CD4-positive, alpha-beta memory T cell (primary cell): ENCODE results near the gene USP6NL. TPM values are rescaled to one million over a fixed set of nuclear protein-coding genes. Genes with fewer than 3 reads are reported as not detected.

Source experiments
- CTCF ChIA-PET: fragments of 350-600 bp; sonication (Branson Sonifier 250); formaldehyde crosslinking; loops from one replicate; lab custom pipeline; 2021; ENCODE audit warnings: inconsistent platforms; ENCODE audit not compliant: partially characterized antibody; lab: Charles Lee
- POLR2A ChIA-PET: fragments of 350-600 bp; sonication (Branson Sonifier 250); formaldehyde crosslinking; loops from one replicate; lab custom pipeline; 2021; ENCODE audit not compliant: partially characterized antibody; lab: Charles Lee
- DNase-seq, 5 donors: peaks; one replicate each; pipeline versions ENCODE4 v3.0.0 to v3.0.0-alpha.2; 2020 to 2022; ENCODE audit warnings: mixed read lengths in 1 of 5
- H3K27ac ChIP-seq: one replicate; pipeline ENCODE4 v1.7.0; 2013; ENCODE audit warnings: low read depth, low read length
- H3K27me3 ChIP-seq: 2 replicates; pipeline ENCODE4 v1.7.0; 2013; ENCODE audit warnings: mild to moderate bottlenecking, low read length, moderate library complexity; ENCODE audit not compliant: insufficient read depth
- H3K36me3 ChIP-seq: 2 replicates; pipeline ENCODE4 v1.7.0; 2013; ENCODE audit warnings: mild to moderate bottlenecking, low read length, moderate library complexity; ENCODE audit not compliant: insufficient read depth
- H3K4me1 ChIP-seq: 2 replicates; pipeline ENCODE4 v1.7.0; 2013; ENCODE audit warnings: mild to moderate bottlenecking, low read length, moderate library complexity; ENCODE audit not compliant: insufficient read depth
- H3K4me3 ChIP-seq, 2 donors: one replicate each; pipeline ENCODE4 v1.7.0; 2013; ENCODE audit warnings: low read length in 2 of 2, mild to moderate bottlenecking in 1 of 2
- H3K9me3 ChIP-seq, 2 donors: one replicate each; pipeline ENCODE4 v1.7.0; 2013; ENCODE audit warnings: low read length in 2 of 2, control low read depth in 1 of 2; ENCODE audit not compliant: control insufficient read depth in 1 of 2
- H3K27ac Mint-ChIP-seq, 7 donors: one replicate each; pipeline ENCODE4 v1.8.0; 2020 to 2021; ENCODE audit warnings: mixed read lengths in 7 of 7, mild to moderate bottlenecking in 6 of 7, inconsistent platforms in 3 of 7, moderate library complexity in 3 of 7
- H3K27me3 Mint-ChIP-seq, 2 donors: one replicate each; pipeline ENCODE4 v1.8.0; 2020 to 2021; ENCODE audit warnings: mixed read lengths in 2 of 2
- H3K36me3 Mint-ChIP-seq, 2 donors: one replicate each; pipeline ENCODE4 v1.8.0; 2020 to 2021; ENCODE audit warnings: mixed read lengths in 2 of 2, inconsistent platforms in 1 of 2, mild to moderate bottlenecking in 1 of 2
- H3K4me1 Mint-ChIP-seq, 4 donors: one replicate each; pipeline ENCODE4 v1.8.0; 2020 to 2021; ENCODE audit warnings: mixed read lengths in 4 of 4, mild to moderate bottlenecking in 1 of 4
- H3K4me3 Mint-ChIP-seq, 8 donors: one replicate each; pipeline ENCODE4 v1.8.0; 2020 to 2021; ENCODE audit warnings: mixed read lengths in 8 of 8, mild to moderate bottlenecking in 7 of 8, moderate library complexity in 6 of 8, inconsistent platforms in 3 of 8
- H3K9me3 Mint-ChIP-seq, 8 donors: one replicate each; pipeline ENCODE4 v1.8.0; 2020 to 2021; ENCODE audit warnings: mixed read lengths in 8 of 8, mild to moderate bottlenecking in 5 of 8, inconsistent platforms in 3 of 8, moderate library complexity in 1 of 8
- intact Hi-C: fragments of 100-400 bp; cut with micrococcal nuclease; formaldehyde crosslinking; loops from one replicate; pipeline ENCODE4 v1.15.1; 2023
- polyA plus RNA-seq, 2 donors: library from polyadenylated mRNA; unstranded; fragments of 300-500 nt; fragmentation: Illumina TruSeq; gene quantifications; one replicate each; pipeline ENCODE4 v1.2.3, GENCODE V29; 2021
- total RNA-seq, 2 experiments: library from RNA; stranded (reverse); gene quantifications; one replicate each; pipeline ENCODE4 v1.2.3, GENCODE V29; 2021

USP6NL gene
- total and polyA plus RNA-seq, 4 experiments from 2014 or later: 2.2 to 4.8 (median 3.3) TPM

DNA sequence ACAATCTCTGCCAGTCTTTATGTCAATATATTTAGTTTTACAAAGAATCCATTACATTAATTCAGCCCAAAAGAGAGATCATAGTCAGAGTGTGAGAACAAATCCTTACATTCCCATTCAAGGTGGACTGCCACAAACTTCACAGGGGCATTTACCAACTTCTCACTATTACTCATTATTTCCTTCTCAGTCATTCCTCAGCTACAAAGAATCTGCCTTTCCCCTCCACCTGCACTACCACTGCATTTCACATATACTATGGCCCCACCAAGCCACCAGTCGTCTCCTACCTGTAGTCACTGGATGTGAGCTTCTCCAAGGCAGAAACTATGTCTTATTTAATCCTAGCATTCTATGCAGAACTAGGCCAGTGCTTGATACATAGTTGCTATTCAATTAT lies 94.3 kb downstream of the USP6NL start:
- Histone ChIP-seq H3K4me1 (no peaks in the 10 kb centered on the region), H3K27ac (no peak overlapping the region), H3K36me3 (no peaks in the 10 kb centered on the region), H3K27me3 (no peaks in the 10 kb centered on the region), H3K9me3 (no peaks in the 10 kb centered on the region), H3K4me3 (no peak overlapping the region)
- Mint-ChIP-seq H3K4me3 (peak overlapping the region in 1 of 8 donors; percentile 50), H3K4me1 (peaks cover 2 to 4% (median 3%) of the 10 kb centered on the region in 4 donors), H3K27me3 (peaks cover 0 to 2% of the 10 kb centered on the region in 2 donors), H3K27ac (no peak overlapping the region), H3K9me3 (no peaks in the 10 kb centered on the region), H3K36me3 (no peaks in the 10 kb centered on the region)
- intact Hi-C loops: no loop called here
- POLR2A ChIA-PET: no interaction called here
- DNase-seq: no peak
- CTCF ChIA-PET: interaction anchor here (5.9 kb wide), 1 partner anchor 241 kb away, joined by 50 read pairs; no protein-coding TSS in a partner anchor

DNA sequence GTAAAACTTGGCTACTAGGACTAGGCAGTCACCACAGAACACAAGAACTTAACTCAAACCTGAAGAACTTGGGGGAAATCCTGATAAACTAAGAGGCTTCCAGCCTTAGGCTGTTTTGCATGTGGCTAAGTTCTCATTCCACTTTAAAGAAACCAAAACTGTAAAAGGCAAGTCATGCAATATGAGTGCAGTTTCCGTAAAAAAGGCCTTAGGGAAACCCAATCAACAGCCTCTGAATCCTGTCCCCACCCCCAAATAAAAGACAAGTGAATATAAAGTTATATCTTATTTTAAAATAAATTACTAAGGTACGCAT lies 95.1 kb downstream of the USP6NL start:
- no peak overlapping the region for H3K27ac ChIP-seq
- DNase-seq: no peak
- Mint-ChIP-seq H3K4me3 (no peak overlapping the region), H3K27me3 (peaks cover 0 to 2% of the 10 kb centered on the region in 2 donors), H3K9me3 (no peaks in the 10 kb centered on the region), H3K4me1 (peaks cover 2 to 4% (median 3%) of the 10 kb centered on the region in 4 donors), H3K36me3 (no peaks in the 10 kb centered on the region), H3K27ac (no peak overlapping the region)
- ChIA-PET CTCF (interaction anchor here (0.7 to 3.8 kb wide), 9 partner anchors 9 to 304 kb away, joined by 3 to 132 read pairs (median 3); no protein-coding TSS in a partner anchor), POLR2A (interaction anchor here (1.3 kb wide), 1 partner anchor 241 kb away, joined by 4 read pairs; no protein-coding TSS in a partner anchor)
- no peak overlapping the region for H3K4me3 ChIP-seq
- H3K4me1 ChIP-seq: no peaks in the 10 kb centered on the region
- intact Hi-C loops: no loop called here
- no peaks in the 10 kb centered on the region for H3K36me3 ChIP-seq
- no peaks in the 10 kb centered on the region for H3K9me3 ChIP-seq
- no peaks in the 10 kb centered on the region for H3K27me3 ChIP-seq

DNA sequence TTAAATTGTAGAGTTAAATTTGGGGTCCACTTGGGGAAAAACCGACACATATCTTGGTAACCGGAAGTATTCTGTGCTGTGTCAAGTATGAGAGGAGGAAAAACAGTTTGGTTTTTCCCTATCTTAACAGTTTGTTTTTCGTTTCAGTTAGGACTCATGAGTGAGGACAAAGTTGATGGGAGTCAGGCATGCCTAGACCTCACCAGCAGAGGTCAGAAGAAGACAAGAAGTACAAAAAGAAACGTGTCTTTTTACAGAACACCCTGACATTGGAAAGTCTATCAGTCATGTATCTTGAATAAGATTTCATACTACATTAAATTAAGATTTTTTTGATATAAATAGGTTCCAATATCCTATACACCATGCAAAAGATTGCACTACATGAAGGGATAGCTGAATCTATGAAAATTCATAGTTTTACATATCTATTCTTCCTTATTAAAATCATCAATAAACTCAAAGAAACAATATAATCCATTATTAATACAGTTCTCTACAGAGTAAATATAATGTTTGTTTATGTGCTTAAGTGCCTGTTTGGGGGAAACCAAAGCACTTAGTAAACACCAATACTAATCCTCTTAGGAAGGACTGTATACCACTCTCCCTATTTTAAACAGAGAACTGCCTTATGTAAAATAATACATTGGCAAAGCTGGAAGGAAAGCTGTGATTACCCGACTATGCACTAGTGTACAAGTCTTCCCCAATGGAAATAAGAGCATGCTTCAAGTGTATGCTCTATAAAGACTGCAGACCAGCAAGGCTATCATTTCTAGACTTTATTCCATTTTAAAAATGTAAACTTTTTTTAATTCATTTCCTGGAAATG lies 95.6 kb downstream of the USP6NL start:
- no peak overlapping the region for H3K27ac ChIP-seq
- peaks cover 0 to 2% of the 10 kb centered on the region in 2 donors for H3K27me3 Mint-ChIP-seq
- H3K27ac Mint-ChIP-seq: no peak overlapping the region
- ChIA-PET CTCF (interaction anchor here (0.7 to 3.8 kb wide), 15 partner anchors 8 to 304 kb away, joined by 3 to 132 read pairs (median 3); no protein-coding TSS in a partner anchor), POLR2A (interaction anchor here (1.3 kb wide), 1 partner anchor 242 kb away, joined by 4 read pairs; no protein-coding TSS in a partner anchor)
- intact Hi-C loops: loop anchor here (1.0 kb wide), 2 partner anchors 242 to 304 kb away; no protein-coding TSS in a partner anchor
- H3K4me3 ChIP-seq: no peak overlapping the region
- H3K4me3 Mint-ChIP-seq: no peak overlapping the region
- H3K4me1 ChIP-seq: no peaks in the 10 kb centered on the region
- H3K4me1 Mint-ChIP-seq: peaks cover 2 to 4% (median 3%) of the 10 kb centered on the region in 4 donors
- no peaks in the 10 kb centered on the region for H3K36me3 ChIP-seq
- DNase-seq: peak; percentile 43 to 60 (median 58)
- no peaks in the 10 kb centered on the region for H3K9me3 Mint-ChIP-seq
- no peaks in the 10 kb centered on the region for H3K27me3 ChIP-seq
- no peaks in the 10 kb centered on the region for H3K9me3 ChIP-seq
- no peaks in the 10 kb centered on the region for H3K36me3 Mint-ChIP-seq

DNA sequence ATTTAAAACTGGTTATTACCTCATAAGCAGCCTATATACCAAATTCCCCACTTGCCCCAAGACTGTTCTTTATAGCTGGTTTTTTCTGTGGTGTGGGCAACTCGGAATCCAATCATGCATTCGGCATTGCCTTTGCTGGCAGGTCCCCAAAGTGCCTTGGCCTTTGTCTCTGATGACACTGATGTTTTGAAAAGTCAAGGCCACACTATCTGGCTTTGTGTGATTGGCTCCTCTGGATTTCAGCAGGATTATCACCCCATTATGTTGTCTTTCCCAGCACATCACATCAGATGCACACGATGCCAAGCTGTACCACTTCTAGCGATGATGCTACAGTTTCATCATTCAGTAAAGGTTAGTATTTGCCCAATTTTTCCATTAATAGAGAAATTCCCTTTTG lies 97.7 kb downstream of the USP6NL start:
- no peak overlapping the region for H3K27ac ChIP-seq
- H3K4me1 ChIP-seq: no peaks in the 10 kb centered on the region
- DNase-seq: no peak
- POLR2A ChIA-PET: no interaction called here
- Mint-ChIP-seq H3K27me3 (peaks cover 0 to 2% of the 10 kb centered on the region in 2 donors), H3K4me3 (no peak overlapping the region), H3K27ac (no peak overlapping the region), H3K9me3 (no peaks in the 10 kb centered on the region), H3K4me1 (peaks cover 2 to 4% (median 3%) of the 10 kb centered on the region in 4 donors), H3K36me3 (no peaks in the 10 kb centered on the region)
- H3K27me3 ChIP-seq: no peaks in the 10 kb centered on the region
- H3K36me3 ChIP-seq: no peaks in the 10 kb centered on the region
- no peaks in the 10 kb centered on the region for H3K9me3 ChIP-seq
- no peak overlapping the region for H3K4me3 ChIP-seq
- CTCF ChIA-PET: interaction anchor here (1.5 to 3.8 kb wide), 5 partner anchors 9 to 251 kb away, joined by 3 to 132 read pairs (median 19); no protein-coding TSS in a partner anchor
- intact Hi-C loops: no loop called here

DNA sequence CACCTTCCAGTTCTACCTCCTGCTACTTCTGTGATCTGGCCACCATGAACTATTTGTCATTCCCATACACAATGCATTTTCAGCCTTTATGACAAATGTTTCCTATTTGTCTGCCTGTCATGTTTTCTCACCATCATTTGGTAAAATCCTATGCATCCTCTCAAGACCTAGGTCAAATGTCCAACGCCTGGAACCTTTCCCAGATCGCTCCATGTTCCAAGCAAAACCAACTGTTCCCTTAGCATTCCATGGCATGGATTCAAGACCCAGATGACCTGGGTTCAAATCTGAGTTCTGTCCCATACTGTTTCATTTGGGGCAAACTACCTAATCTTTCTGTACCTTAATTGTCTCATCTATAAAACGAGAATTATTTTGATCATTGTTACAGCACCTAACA lies 98.9 kb downstream of the USP6NL start:
- CTCF ChIA-PET: interaction anchor here (3.8 kb wide), 1 partner anchor 245 kb away, joined by 132 read pairs; no protein-coding TSS in a partner anchor
- Mint-ChIP-seq H3K36me3 (no peaks in the 10 kb centered on the region), H3K27me3 (peaks cover 0 to 2% of the 10 kb centered on the region in 2 donors), H3K9me3 (no peaks in the 10 kb centered on the region), H3K4me1 (peaks cover 2 to 4% (median 3%) of the 10 kb centered on the region in 4 donors), H3K27ac (no peak overlapping the region), H3K4me3 (no peak overlapping the region)
- no peaks in the 10 kb centered on the region for H3K4me1 ChIP-seq
- no peaks in the 10 kb centered on the region for H3K9me3 ChIP-seq
- no peaks in the 10 kb centered on the region for H3K36me3 ChIP-seq
- no peaks in the 10 kb centered on the region for H3K27me3 ChIP-seq
- POLR2A ChIA-PET: no interaction called here
- no peak for DNase-seq
- intact Hi-C loops: no loop called here
- H3K4me3 ChIP-seq: no peak overlapping the region
- no peak overlapping the region for H3K27ac ChIP-seq

DNA sequence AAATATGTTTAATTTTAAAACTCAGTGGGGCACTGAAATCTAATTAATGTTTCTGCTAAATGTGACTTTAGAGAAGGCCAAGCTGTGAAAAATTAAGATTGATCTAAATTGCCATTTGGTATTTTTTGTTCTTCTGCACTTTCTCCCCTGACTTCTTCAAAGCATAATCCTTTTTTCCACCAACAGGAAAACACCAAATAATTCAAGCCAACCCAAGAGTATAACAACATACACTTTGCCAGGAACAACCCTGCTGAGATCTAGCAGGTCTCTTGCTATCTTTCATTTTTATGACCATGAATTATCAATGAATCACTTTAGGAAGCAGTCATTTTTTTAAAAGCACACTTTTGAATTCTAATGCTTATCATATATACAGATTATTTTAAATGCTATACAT lies 100.1 kb downstream of the USP6NL start:
- Mint-ChIP-seq H3K9me3 (no peaks in the 10 kb centered on the region), H3K4me3 (no peak overlapping the region), H3K27ac (no peak overlapping the region), H3K27me3 (peaks cover 0 to 2% of the 10 kb centered on the region in 2 donors), H3K36me3 (no peaks in the 10 kb centered on the region), H3K4me1 (peaks cover 2 to 4% (median 3%) of the 10 kb centered on the region in 4 donors)
- H3K4me1 ChIP-seq: no peaks in the 10 kb centered on the region
- H3K36me3 ChIP-seq: no peaks in the 10 kb centered on the region
- POLR2A ChIA-PET: no interaction called here
- no peaks in the 10 kb centered on the region for H3K27me3 ChIP-seq
- no peak overlapping the region for H3K27ac ChIP-seq
- intact Hi-C loops: no loop called here
- no peak for DNase-seq
- no peaks in the 10 kb centered on the region for H3K9me3 ChIP-seq
- H3K4me3 ChIP-seq: no peak overlapping the region
- CTCF ChIA-PET: no interaction called here

DNA sequence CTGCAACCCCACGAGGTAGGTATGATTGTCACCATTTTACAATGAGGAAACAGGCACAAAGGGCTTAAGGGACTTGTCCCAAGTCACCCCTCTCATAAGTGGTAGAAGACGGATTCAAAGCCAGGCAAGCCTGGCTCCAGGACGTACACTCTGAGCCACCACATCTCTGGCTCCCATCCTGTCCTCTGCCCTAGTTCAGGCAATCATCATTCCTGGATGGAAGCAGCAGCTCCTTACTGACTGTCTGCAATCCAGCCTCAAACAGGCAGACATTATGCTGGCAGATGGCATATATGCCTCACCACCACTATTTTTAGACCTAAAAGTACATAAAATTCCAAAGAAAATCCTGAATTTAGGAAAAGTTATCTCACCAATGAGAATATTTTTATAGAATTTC lies 100.7 kb downstream of the USP6NL start:
- ChIA-PET CTCF (no interaction called here), POLR2A (no interaction called here)
- H3K9me3 ChIP-seq: no peaks in the 10 kb centered on the region
- Mint-ChIP-seq H3K27me3 (peaks cover 0 to 2% of the 10 kb centered on the region in 2 donors), H3K4me1 (peaks cover 2 to 4% (median 3%) of the 10 kb centered on the region in 4 donors), H3K27ac (no peak overlapping the region), H3K36me3 (no peaks in the 10 kb centered on the region), H3K9me3 (no peaks in the 10 kb centered on the region), H3K4me3 (no peak overlapping the region)
- DNase-seq: no peak
- no peaks in the 10 kb centered on the region for H3K27me3 ChIP-seq
- intact Hi-C loops: no loop called here
- H3K36me3 ChIP-seq: no peaks in the 10 kb centered on the region
- no peak overlapping the region for H3K4me3 ChIP-seq
- no peaks in the 10 kb centered on the region for H3K4me1 ChIP-seq
- no peak overlapping the region for H3K27ac ChIP-seq
